ENCODE data around the gene HRAS.
"Not testable (repeated sequence)": the region's sequence is repeated elsewhere in the genome, so short reads cannot be mapped to it uniquely, and the experiment has no call there.

HRAS gene

DNA sequence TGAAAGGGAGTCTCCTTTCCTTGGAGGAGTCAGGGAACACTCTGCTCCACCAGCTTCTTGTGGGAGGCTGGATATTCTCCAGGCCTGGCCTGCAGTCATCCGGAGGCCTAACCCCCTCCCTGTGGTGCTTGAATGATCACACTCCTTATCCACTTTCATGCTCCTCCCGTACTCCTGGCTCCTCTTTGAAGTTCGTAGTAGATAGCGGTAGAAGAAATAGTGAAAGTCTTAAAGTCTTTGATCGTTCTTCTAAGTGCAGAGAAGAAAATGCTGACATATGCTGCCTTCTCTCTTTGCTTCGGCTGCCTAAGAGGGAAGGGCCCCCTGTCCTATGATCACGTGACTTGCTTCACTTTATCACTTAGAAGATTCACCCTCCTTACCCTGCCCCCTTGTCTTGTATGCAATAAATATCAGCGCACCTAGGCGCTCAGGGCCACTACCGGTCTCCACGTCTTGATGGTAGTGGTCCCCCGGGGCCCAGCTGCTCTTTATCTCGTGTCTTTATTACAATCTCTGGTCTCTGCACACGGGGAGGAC lies 38.7 kb upstream of the HRAS start:
- not testable (repeated sequence) for DNase-seq; H3K27ac Mint-ChIP-seq; H3K9me3 Mint-ChIP-seq; ATAC-seq (replicated peaks)
- Mint-ChIP-seq H3K36me3 (ENCODE audit: insufficient read depth) (peaks cover 20% of the 10 kb centered on the region), H3K27me3 (peaks cover 0 to 16% of the 10 kb centered on the region in 2 donors), H3K4me1 (ENCODE audit: low read depth in 2 of 2) (peaks cover 18 to 28% of the 10 kb centered on the region in 2 donors), H3K4me3 (peak overlapping the region; percentile 29 to 88)

DNA sequence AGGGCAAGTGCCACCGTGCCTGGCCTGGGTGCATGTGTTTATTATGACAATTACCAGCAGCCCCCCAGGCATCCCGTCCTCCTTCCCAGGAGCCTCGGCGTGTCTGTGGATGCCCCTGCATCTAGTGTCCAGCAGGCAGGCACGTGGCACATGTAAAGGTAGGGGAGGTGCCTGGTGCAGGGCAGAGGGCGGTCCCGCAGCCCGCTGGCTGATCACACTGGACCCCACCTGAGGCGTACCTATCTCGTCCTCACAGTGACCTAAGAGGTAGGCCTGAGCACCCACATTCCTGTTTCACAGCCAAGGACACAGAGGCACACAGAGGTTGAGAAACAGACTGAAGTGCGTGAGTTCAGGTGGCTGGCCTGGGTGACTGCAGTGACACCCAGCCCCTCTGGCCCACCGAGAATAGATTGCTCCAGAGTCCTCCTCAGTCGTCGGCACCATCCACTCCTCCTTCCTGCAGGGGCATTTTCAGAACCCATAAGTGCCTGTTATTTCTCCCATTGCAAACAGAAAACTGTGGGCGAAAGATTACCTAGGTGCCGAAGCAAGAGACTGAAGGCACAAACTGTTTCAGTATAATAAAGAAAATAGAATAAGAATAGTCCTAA lies 37.9 kb upstream of the HRAS start:
- Mint-ChIP-seq H3K4me1 (ENCODE audit: low read depth in 2 of 2) (peaks cover 14 to 20% of the 10 kb centered on the region in 2 donors), H3K36me3 (ENCODE audit: insufficient read depth) (peaks cover 18% of the 10 kb centered on the region), H3K27ac (no peak overlapping the region), H3K4me3 (no peak overlapping the region), H3K27me3 (peaks cover 0 to 16% of the 10 kb centered on the region in 2 donors), H3K9me3 (no peaks in the 10 kb centered on the region)
- no peak for DNase-seq
- ATAC-seq (replicated peaks) = no peak

DNA sequence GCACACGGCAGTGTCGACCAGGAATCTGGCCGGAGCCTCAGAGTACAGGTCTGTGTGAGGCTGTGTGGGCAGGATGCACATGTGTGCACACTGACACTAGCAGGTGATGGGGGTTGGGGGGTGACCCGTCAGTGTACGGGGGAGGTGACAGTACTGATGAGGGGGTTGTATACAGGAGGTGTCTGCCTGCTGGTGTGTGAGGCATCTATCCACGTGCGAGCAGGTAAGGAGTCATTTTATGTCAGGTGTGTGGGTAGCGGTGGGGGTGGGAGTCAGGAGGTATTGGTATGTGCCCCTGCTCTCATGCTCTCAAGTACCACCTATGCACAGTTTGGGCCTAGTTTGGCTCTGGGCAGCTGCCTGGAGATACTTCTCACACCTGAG lies 36.4 kb upstream of the HRAS start:
- DNase-seq (no peak), ATAC-seq (replicated peaks) (no peak)
- Mint-ChIP-seq H3K27me3 (peaks cover 0 to 16% of the 10 kb centered on the region in 2 donors), H3K4me3 (no peak overlapping the region), H3K36me3 (ENCODE audit: insufficient read depth) (peaks cover 27% of the 10 kb centered on the region), H3K27ac (no peak overlapping the region), H3K9me3 (no peaks in the 10 kb centered on the region), H3K4me1 (ENCODE audit: low read depth in 2 of 2) (peaks cover 8 to 9% of the 10 kb centered on the region in 2 donors)

DNA sequence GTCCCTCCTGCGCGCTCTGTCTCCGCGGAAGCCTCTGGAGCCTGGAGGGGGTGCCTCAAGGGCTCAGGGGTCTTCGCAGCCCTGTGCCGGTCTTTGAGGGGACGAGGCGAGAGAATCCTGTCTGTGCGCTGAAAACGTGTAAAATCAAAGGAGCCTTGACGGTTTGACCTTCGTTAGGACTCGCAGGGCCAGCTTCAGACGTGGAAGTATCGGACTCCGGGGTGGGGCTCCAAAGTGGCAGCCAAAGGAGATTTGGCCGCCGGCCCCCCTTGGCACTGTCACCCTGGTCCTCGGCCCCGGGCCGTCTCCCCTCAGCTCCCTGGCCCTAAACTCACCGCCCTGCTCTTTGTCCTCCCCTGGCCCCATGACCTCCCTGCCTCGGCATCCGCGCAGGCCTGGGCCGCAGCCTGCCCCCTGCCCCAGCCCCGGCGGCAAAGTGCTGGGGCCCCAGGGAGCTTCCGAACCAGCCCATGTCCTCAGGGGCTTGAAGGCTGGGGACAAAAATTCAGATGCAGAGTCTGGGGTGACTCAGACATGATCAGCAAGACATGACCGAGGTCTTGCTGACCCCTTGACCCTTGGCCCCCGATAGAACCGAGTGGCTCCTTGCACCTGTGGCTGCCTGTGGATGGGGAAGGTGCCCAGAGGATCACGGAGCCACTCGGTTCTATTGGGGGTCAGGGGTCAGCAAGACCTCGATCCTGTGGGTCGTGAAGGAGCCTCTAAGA lies 33.9 kb upstream of the HRAS start:
- peaks cover 18% of the 10 kb centered on the region for H3K36me3 Mint-ChIP-seq (ENCODE audit: insufficient read depth)
- no peak overlapping the region for H3K27ac Mint-ChIP-seq
- H3K9me3 Mint-ChIP-seq = no peaks in the 10 kb centered on the region
- peaks cover 0 to 4% of the 10 kb centered on the region in 2 donors for H3K27me3 Mint-ChIP-seq
- H3K4me1 Mint-ChIP-seq (ENCODE audit: low read depth in 2 of 2) = peaks cover 0 to 2% of the 10 kb centered on the region in 2 donors
- no peak for ATAC-seq (replicated peaks)
- H3K4me3 Mint-ChIP-seq = peak overlapping the region; percentile 66 to 74
- no peak for DNase-seq

DNA sequence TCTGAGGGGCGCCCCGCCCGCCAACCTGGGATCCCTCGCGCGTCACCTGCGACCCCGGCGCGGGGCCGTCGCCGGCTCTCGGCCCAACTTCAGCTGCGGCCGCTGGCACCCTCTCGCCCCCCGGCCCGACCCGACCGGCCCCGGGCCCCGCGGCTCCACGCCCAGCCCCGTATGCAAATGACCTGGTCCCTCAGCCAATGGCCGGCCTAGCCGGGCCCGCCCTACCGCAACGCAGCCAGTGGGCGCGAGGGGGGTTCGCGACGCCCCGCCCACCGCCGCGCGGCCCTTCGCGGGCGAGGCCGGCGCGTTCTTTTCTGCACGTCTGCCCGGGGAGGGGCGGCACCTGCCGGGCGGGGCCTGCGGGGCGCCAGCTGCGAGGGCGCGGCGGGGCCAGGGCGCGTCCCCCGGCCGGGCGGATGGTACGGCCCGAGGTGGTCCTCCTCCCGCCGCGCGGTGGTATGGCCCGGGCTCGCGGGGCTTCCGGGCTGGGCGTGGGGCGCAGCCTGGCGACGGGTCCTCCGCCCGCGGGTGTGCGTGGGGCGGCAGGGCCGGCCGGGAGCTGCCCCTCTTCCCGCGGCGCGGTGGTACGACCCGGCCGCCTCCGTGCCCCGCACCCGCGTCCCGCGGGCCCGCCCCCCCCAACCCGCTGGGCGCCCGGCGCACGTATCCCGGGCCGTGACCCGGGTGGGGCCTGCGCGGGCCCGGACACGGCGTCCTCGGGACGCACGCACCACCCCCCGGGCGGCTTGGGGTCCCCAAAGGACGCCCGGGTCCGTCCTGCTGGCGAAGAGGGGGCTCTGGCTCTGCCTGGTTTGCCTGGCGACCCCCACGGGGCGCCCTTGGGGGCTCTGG lies 33.2 kb upstream of the HRAS start:
- peaks cover 18% of the 10 kb centered on the region for H3K36me3 Mint-ChIP-seq (ENCODE audit: insufficient read depth)

DNA sequence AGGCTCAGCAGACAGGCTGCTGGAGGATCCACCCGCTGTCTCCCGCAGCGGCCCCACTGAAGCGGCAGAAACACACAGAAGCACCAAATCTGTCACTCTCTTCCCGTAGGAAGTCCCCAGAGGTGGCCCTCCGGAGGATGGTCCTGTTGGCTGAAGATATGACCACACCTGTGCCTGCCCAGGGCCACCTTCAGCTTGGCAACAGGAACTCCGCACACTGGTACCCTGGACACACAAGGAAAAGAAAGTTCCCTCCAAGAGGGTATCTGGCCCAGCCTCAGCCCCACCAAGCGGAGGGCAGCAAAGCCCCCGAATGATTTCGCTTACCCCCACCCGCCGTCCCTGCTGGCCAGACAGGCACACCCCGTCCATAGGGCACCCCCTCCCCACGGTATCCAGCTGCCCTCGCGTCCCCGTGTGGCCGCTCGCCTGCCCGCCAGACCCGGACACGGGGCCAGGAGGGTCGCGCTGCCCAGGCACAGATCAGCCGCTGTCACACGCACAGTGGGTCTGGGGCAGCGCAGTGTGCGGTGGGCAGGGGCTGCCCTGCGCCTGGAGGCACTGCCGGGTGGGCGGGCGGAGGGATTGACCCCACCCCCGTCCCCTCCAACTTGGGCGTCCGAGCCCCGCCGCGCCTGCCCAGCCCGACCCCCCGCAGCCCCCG lies 32.4 kb upstream of the HRAS start:
- ATAC-seq (replicated peaks) (no peak), DNase-seq (peak in 1 of 3 experiments; percentile 31)
- peaks cover 0 to 1% of the 10 kb centered on the region in 2 donors for H3K4me1 Mint-ChIP-seq (ENCODE audit: low read depth in 2 of 2)
- H3K27me3 Mint-ChIP-seq = no peaks in the 10 kb centered on the region
- H3K9me3 Mint-ChIP-seq = no peaks in the 10 kb centered on the region
- peak overlapping the region; percentile 54 for H3K4me3 Mint-ChIP-seq
- peaks cover 18% of the 10 kb centered on the region for H3K36me3 Mint-ChIP-seq (ENCODE audit: insufficient read depth)
- peak overlapping the region; percentile 38 to 66 for H3K27ac Mint-ChIP-seq

More for the DNA sequence above, 33.2 kb upstream of the HRAS start:
- peak; percentile 89 for ATAC-seq (replicated peaks)
- peak overlapping the region; percentile 66 to 74 for H3K4me3 Mint-ChIP-seq
- H3K27ac Mint-ChIP-seq = no peak overlapping the region
- no peaks in the 10 kb centered on the region for H3K27me3 Mint-ChIP-seq
- peak; percentile 90 to 95 (median 91) for DNase-seq
- no peaks in the 10 kb centered on the region for H3K9me3 Mint-ChIP-seq
- H3K4me1 Mint-ChIP-seq (ENCODE audit: low read depth in 2 of 2) = peaks cover 0 to 1% of the 10 kb centered on the region in 2 donors

DNA sequence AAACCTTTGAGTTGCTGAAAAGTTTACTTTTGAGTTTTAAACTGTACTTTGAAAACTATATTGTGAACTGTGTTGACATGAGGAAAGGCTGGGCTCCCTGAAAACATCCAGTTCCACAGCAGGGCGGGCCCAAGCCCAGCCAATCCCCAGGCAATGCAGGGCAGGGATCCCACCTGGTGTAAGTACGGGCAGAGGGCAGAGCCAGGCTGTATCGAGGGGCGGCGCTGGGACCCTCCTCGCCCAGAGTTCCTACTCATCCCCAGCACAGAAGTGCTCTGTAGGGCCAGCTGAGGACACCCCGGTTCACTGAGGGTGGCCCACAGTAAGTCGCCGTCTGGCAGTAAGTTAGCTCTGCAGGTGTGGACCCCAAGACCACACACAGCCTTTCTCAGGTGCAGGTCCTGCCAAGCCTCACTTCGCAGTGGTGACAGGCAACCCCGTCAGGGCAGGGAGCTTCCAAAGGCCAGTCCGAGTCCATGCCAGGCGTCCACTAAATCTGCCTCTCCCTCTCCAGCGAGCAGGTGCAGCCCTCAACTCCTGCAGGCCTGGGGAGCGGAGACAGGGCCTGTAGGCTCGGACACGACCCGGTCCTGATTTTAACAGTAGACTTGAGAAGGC lies 31.7 kb upstream of the HRAS start:
- H3K9me3 Mint-ChIP-seq = no peaks in the 10 kb centered on the region
- H3K27ac Mint-ChIP-seq = peak overlapping the region; percentile 38 to 66
- ATAC-seq (replicated peaks) = no peak
- H3K4me1 Mint-ChIP-seq (ENCODE audit: low read depth in 2 of 2) = peaks cover 0 to 1% of the 10 kb centered on the region in 2 donors
- H3K27me3 Mint-ChIP-seq = no peaks in the 10 kb centered on the region
- H3K36me3 Mint-ChIP-seq (ENCODE audit: insufficient read depth) = peaks cover 18% of the 10 kb centered on the region
- H3K4me3 Mint-ChIP-seq = peak overlapping the region; percentile 54
- DNase-seq = no peak

DNA sequence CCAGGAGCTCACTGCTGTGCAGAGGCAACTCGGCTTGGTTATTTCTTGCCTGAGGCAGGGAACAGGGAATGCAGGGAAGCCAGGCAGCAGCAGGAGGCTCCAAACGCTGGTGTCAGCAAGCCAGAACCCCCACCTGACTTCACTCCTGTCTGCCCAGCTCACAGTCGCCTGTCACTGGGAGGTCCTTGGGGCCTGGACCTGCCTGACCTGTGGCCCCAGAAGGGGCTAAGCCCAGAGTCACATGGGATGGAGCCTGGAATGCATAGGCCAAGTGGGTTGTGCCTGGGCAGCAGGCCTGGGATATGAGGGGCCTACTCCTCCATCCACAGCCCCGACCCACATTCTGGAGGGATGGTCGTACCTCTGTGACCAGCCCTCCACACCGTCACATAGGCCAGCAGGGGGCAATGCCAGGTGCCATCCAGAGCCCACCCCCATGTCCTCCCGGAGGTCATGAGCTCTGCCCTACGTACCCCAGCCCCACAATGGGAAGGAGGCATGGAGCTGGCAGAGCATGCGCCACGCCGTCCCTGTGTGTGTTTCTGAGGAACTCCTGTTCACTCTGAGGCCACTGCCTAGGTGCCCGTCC lies 30.6 kb upstream of the HRAS start:
- no peaks in the 10 kb centered on the region for H3K27me3 Mint-ChIP-seq
- H3K4me1 Mint-ChIP-seq (ENCODE audit: low read depth in 2 of 2) = peaks cover 0 to 6% of the 10 kb centered on the region in 2 donors
- H3K36me3 Mint-ChIP-seq (ENCODE audit: insufficient read depth) = peaks cover 23% of the 10 kb centered on the region
- no peak overlapping the region for H3K27ac Mint-ChIP-seq
- H3K9me3 Mint-ChIP-seq = no peaks in the 10 kb centered on the region
- no peak overlapping the region for H3K4me3 Mint-ChIP-seq
- ATAC-seq (replicated peaks) (no peak), DNase-seq (no peak)

DNA sequence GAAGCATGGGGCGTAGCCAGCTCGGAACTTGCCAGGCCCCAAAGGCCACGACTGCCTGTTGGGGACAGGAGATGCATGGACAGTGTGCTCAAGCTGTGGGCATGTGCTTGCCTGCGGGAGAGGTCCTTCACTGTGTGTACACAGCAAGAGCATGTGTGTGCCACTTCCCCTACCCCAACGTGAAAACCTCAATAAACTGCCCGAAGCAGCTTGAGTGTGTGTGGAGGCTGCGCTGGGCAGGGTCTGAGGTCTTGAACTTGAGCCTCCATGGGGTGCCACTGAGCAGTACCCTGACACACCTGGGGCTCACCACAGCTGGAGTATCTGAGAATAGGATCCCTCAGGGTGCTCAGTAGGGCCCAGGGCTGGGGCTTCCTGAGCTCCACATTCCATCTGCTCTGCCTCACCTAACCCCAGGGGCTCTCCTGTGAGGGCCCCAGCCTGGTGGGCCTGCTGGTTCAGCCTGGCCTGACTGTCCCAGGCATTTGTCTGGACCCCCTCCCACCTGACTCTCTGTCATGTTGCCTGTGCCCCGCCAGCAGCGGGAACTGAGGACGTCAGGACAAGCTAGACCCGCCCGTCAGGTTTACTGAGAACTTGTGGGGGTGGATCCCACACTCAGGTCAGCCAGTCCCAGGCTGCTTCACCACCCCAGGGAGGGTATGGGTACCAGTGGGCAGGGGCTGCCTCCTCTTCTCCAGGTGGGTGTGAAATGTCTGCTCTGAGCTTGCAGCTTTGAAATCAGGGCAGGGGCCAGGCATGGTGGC lies 28.6 kb upstream of the HRAS start:
- Mint-ChIP-seq H3K9me3 (no peaks in the 10 kb centered on the region), H3K4me3 (no peak overlapping the region), H3K4me1 (ENCODE audit: low read depth in 2 of 2) (peaks cover 5 to 10% of the 10 kb centered on the region in 2 donors), H3K27me3 (no peaks in the 10 kb centered on the region), H3K36me3 (ENCODE audit: insufficient read depth) (peaks cover 28% of the 10 kb centered on the region), H3K27ac (no peak overlapping the region)
- ATAC-seq (replicated peaks) = no peak
- no peak for DNase-seq

DNA sequence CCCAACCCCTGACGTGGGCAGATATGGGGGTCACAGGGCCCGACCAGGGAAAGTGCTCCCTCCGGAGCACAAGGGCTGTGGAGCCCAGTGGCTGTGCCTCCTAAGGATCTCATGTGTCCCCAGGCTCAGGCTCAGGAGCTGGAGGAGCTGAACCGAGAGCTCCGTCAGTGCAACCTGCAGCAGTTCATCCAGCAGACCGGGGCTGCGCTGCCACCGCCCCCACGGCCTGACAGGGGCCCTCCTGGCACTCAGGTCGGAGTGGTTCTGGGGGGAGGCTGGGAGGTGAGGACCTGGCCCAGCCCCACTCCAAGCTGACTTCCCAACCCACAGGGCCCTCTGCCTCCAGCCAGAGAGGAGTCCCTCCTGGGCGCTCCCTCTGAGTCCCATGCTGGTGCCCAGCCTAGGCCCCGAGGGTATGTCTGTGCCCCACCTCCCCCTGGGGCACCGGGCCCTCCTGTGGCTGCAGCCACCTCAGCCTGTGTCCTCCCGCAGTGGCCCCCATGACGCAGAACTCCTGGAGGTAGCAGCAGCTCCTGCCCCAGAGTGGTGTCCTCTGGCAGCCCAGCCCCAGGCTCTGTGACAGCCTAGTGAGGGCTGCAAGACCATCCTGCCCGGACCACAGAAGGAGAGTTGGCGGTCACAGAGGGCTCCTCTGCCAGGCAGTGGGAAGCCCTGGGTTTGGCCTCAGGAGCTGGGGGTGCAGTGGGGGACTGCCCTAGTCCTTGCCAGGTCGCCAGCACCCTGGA lies 27.9 kb upstream of the HRAS start:
- H3K4me1 Mint-ChIP-seq (ENCODE audit: low read depth in 2 of 2) = peaks cover 5 to 11% of the 10 kb centered on the region in 2 donors

DNA sequence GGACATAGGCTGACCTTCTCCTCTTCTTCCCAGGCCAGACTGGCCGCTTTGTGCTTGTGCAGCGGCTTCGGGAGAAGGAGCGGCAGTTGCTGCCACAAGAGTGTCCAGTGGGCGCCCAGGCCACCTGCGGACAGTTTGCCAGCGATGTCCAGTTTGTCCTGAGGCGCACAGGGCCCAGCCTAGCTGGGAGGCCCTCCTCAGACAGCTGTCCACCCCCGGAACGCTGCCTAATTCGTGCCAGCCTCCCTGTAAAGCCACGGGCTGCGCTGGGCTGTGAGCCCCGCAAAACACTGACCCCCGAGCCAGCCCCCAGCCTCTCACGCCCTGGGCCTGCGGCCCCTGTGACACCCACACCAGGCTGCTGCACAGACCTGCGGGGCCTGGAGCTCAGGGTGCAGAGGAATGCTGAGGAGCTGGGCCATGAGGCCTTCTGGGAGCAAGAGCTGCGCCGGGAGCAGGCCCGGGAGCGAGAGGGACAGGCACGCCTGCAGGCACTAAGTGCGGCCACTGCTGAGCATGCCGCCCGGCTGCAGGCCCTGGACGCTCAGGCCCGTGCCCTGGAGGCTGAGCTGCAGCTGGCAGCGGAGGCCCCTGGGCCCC lies 26.8 kb upstream of the HRAS start:
- Mint-ChIP-seq H3K27me3 (no peaks in the 10 kb centered on the region), H3K4me3 (peak overlapping the region in 1 of 2 donors; percentile 87), H3K9me3 (no peaks in the 10 kb centered on the region), H3K36me3 (ENCODE audit: insufficient read depth) (peaks cover 22% of the 10 kb centered on the region), H3K4me1 (ENCODE audit: low read depth in 2 of 2) (peaks cover 5 to 16% of the 10 kb centered on the region in 2 donors), H3K27ac (no peak overlapping the region)
- ATAC-seq (replicated peaks) (no peak), DNase-seq (no peak)

More for the DNA sequence above, 27.9 kb upstream of the HRAS start:
- H3K27ac Mint-ChIP-seq = no peak overlapping the region
- DNase-seq = no peak
- peaks cover 27% of the 10 kb centered on the region for H3K36me3 Mint-ChIP-seq (ENCODE audit: insufficient read depth)
- H3K9me3 Mint-ChIP-seq = no peaks in the 10 kb centered on the region
- no peak overlapping the region for H3K4me3 Mint-ChIP-seq
- no peak for ATAC-seq (replicated peaks)
- no peaks in the 10 kb centered on the region for H3K27me3 Mint-ChIP-seq
